Stomach (tissue), 4 donors: Measurements from ENCODE around the gene PRMT7.

Experiments used
- CTCF ChIP-seq, 7 experiments: fragments of 450-650 bp in 4 of 7; fragments of 200-600 bp in 3 of 7; sonication (generic) in 3 of 7; IDR thresholded peaks; one replicate each; pipeline ENCODE4 v1.5.1; 2016 to 2019; ENCODE audit warnings: antibody characterized with exemption in 7 of 7, control low read depth in 2 of 7, mild to moderate bottlenecking in 1 of 7
- EP300 ChIP-seq: sonication (generic); formaldehyde crosslinking; IDR thresholded peaks from one replicate; pipeline ENCODE4 v1.6.1; 2017; ENCODE audit warnings: antibody characterized with exemption
- POLR2A ChIP-seq, 4 donors: fragments of 450-650 bp; IDR thresholded peaks; one replicate each; pipeline ENCODE4 v1.6.1; 2016; ENCODE audit warnings: antibody characterized with exemption in 4 of 4, control low read depth in 2 of 4, mild to moderate bottlenecking in 1 of 4, moderate library complexity in 1 of 4
- POLR2AphosphoS5 ChIP-seq, 3 donors: sonication (generic); formaldehyde crosslinking; IDR thresholded peaks; one replicate each; pipeline ENCODE4 v1.6.1; 2016; ENCODE audit warnings: antibody characterized with exemption in 3 of 3

GRCh38 chr16:68389006-68389405, 78.2 kb downstream of the PRMT7 start:
- TF ChIP-seq CTCF (IDR thresholded peaks at IDR 0.05), result no peak
- TF ChIP-seq POLR2A (IDR thresholded peaks at IDR 0.05), result no peak
- TF ChIP-seq POLR2AphosphoS5 (IDR thresholded peaks at IDR 0.05), result no peak
- TF ChIP-seq EP300, result no peak
